ENCODE results near the gene RGCC. TPM values are rescaled to one million over a fixed set of nuclear protein-coding genes. Genes with fewer than 3 reads are reported as not detected.

The RGCC gene, protein sequence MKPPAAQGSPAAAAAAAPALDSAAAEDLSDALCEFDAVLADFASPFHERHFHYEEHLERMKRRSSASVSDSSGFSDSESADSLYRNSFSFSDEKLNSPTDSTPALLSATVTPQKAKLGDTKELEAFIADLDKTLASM
- total RNA-seq (10 to 100 TPM in 3 of 7 donors, 1 to 10 TPM in 4; 1.7 to 62.2 (median 5.2) TPM), polyA plus RNA-seq (10 to 100 TPM in 1 of 2 donors, 1 to 10 TPM in 1; 4.5 to 14.9 TPM)
- long read RNA-seq, donor 1, result 0 reads
- long read RNA-seq, donor 2, partial matches to known transcripts, result 0 of 4 reads
- long read RNA-seq, donor 2, other reads (novel, unspliced or antisense), result 0 of 4 reads
- long read RNA-seq, donor 3, transcript RGCC-201 (5 exons, 960 nt), result major isoform, 11 of 12 reads
- long read RNA-seq, donor 3, partial matches to known transcripts, result 1 of 12 reads
- long read RNA-seq, donor 3, other reads (novel, unspliced or antisense), result 0 of 12 reads

DNA sequence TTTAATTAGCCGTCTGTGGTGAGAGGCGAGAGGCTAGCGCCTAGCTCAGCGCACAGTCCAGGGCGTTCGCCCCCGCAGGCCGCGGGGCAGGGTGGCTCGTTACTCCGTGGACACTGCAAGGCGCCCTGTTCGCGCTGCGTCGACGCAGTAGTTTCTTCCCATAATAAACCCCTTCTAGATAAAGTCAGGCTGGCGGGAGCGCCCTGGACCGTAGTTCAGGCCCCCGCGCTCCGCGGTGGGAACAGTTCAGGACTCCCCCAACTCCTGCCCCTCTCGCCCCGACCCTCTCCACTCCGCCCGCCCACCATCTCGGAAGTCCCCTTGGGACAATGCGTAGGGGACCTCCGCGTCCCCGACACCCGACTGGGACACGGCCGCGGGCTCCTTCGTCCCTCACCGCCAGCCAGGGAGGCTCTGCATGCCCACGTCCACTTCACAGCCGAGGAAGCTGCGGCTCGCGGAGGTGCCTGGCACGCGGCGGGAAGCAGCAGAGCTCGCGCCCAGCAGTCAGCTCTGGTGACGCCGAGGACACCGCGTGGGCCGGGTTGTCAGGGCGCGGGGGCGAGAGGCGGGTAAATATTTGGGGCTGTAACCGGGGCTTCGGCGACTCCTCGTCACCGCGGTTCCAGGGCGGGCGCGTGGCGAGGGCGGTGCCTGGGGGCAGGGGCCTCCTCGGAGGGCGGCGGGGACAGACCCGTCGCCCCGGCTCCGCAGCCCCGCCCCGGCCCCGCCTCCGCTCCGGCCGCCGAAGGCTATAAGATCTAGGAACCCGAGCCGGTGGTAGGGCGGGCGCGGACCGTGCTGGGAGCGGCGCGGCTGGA is at the start of gene RGCC:
Gene RGCC (plus strand): TSS at position 783 of the 821 bp plus-strand sequence. CDS start 158 bp downstream, outside the sequence.
- WGBS, 3 donors, result 3 to 8% (median 8%) methylated on average over 52 to 92 of the region's 92 CpGs
- Histone ChIP-seq H3K27me3 (no peaks in the 10 kb centered on the region), H3K27ac (no peak within 1 kb of the TSS), H3K36me3 (no peaks in the 10 kb centered on the region), H3K4me3 (peak within 1 kb of the TSS; percentile 51), H3K4me1 (ENCODE audit: insufficient read depth) (peaks cover 5% of the 10 kb centered on the region), H3K9me3 (no peaks in the 10 kb centered on the region)
- intact Hi-C loops (cut with DNase I), result no loop called here
- peak in 3 of 5 donors; percentile 30 to 45 (median 39) for DNase-seq
- TF ChIP-seq POLR2A (IDR thresholded peaks at IDR 0.05) (no peak), EP300 (IDR thresholded peaks at IDR 0.05) (no peak), CTCF (IDR thresholded peaks at IDR 0.05) (no peak)

- Histone ChIP-seq H3K4me3 (no peak overlapping the region), H3K27ac (no peak overlapping the region), H3K4me1 (ENCODE audit: insufficient read depth) (no peaks in the 10 kb centered on the region), H3K27me3 (no peaks in the 10 kb centered on the region), H3K9me3 (no peaks in the 10 kb centered on the region), H3K36me3 (no peaks in the 10 kb centered on the region)
- TF ChIP-seq EP300 (IDR thresholded peaks at IDR 0.05), result no peak
- no peak for TF ChIP-seq POLR2A (IDR thresholded peaks at IDR 0.05)
- TF ChIP-seq CTCF (IDR thresholded peaks at IDR 0.05), result no peak
- no peak for DNase-seq
- intact Hi-C loops (cut with DNase I), result no loop called here
Observed at GRCh38 chr13:41408121-41408520, 49.2 kb upstream of the RGCC start.

DNA sequence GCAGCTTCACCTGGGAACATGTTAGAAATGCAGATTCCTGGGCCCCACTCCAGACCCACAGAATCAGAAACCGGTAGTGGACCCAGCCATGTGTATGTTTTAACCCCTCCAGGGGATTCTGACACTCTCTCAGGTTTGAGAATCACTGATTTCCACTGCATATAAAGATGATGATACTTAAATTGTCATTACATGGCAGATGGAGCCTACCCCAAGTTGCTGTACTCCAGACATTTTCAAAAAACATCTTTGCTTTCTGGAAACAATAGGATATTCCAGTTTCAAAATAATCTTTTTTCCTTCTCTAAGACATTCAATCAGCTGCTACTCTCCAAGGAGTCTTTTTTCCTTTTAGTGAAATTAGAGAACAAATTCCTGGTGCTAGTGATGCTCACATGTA is 48.6 kb upstream of the RGCC start:
- WGBS, 3 donors, result 46 to 52% (median 50%) methylated on average over 1 of the region's 1 CpG
- no peak for DNase-seq
- TF ChIP-seq POLR2A (IDR thresholded peaks at IDR 0.05), result no peak
- TF ChIP-seq CTCF (IDR thresholded peaks at IDR 0.05), result no peak
- intact Hi-C loops (cut with DNase I), result no loop called here
- H3K27ac ChIP-seq, result no peak overlapping the region
- no peak overlapping the region for H3K4me3 ChIP-seq
- no peaks in the 10 kb centered on the region for H3K4me1 ChIP-seq (ENCODE audit: insufficient read depth)
- H3K36me3 ChIP-seq, result no peaks in the 10 kb centered on the region
- H3K27me3 ChIP-seq, result no peaks in the 10 kb centered on the region
- H3K9me3 ChIP-seq, result no peaks in the 10 kb centered on the region

GRCh38 chr13:41409611-41410010 is 47.7 kb upstream of the RGCC start:
- no peak for DNase-seq
- Histone ChIP-seq H3K4me3 (no peak overlapping the region), H3K27me3 (no peaks in the 10 kb centered on the region), H3K4me1 (ENCODE audit: insufficient read depth) (no peaks in the 10 kb centered on the region), H3K27ac (no peak overlapping the region), H3K36me3 (no peaks in the 10 kb centered on the region), H3K9me3 (no peaks in the 10 kb centered on the region)
- WGBS, 3 donors, result 61 to 66% (median 61%) methylated on average over 2 of the region's 2 CpGs
- intact Hi-C loops (cut with DNase I), result no loop called here
- no peak for TF ChIP-seq POLR2A (IDR thresholded peaks at IDR 0.05)
- no peak for TF ChIP-seq CTCF (IDR thresholded peaks at IDR 0.05)
- TF ChIP-seq EP300 (IDR thresholded peaks at IDR 0.05), result no peak
